ENCODE results near the gene ADAMTS15. TPM values are rescaled to one million over a fixed set of nuclear protein-coding genes. Genes with fewer than 3 reads are reported as not detected.

ADAMTS15 gene
- total RNA-seq, 2 donors from 2014 or later, result 4.0 to 9.9 TPM

GRCh38 chr11:130418756-130419155 lies 29.7 kb upstream of the ADAMTS15 start:
- TF ChIP-seq CTCF (IDR thresholded peaks at IDR 0.05), result no peak
- no peaks in the 10 kb centered on the region for H3K36me3 ChIP-seq
- H3K27me3 ChIP-seq, result no peaks in the 10 kb centered on the region
- no peak overlapping the region for H3K4me3 ChIP-seq
- no peaks in the 10 kb centered on the region for H3K4me1 ChIP-seq
- H3K9ac ChIP-seq (ENCODE audit: low read depth in 2 of 2, low read length in 2 of 2), result no peak overlapping the region
- intact Hi-C loops (cut with DNase I), result no loop called here
- DNase-seq, result no peak
- no peaks in the 10 kb centered on the region for H3K9me3 ChIP-seq
- no peak overlapping the region for H3K27ac ChIP-seq

- H3K9ac ChIP-seq (ENCODE audit: low read depth in 2 of 2, low read length in 2 of 2), result no peak overlapping the region
- H3K4me1 ChIP-seq, result no peaks in the 10 kb centered on the region
- H3K36me3 ChIP-seq, result no peaks in the 10 kb centered on the region
- H3K4me3 ChIP-seq, result no peak overlapping the region
- no peaks in the 10 kb centered on the region for H3K27me3 ChIP-seq
- H3K9me3 ChIP-seq, result no peaks in the 10 kb centered on the region
- TF ChIP-seq CTCF (IDR thresholded peaks at IDR 0.05), result no peak
- intact Hi-C loops (cut with DNase I), result no loop called here
- no peak for DNase-seq
- no peak overlapping the region for H3K27ac ChIP-seq
Observed at GRCh38 chr11:130420478-130421198, 27.8 kb upstream of the ADAMTS15 start.

GRCh38 chr11:130421199-130421585 lies 27.3 kb upstream of the ADAMTS15 start:
- TF ChIP-seq CTCF (IDR thresholded peaks at IDR 0.05), result no peak
- no peak for DNase-seq
- Histone ChIP-seq H3K9ac (ENCODE audit: low read depth in 2 of 2, low read length in 2 of 2) (no peak overlapping the region), H3K4me1 (no peaks in the 10 kb centered on the region), H3K36me3 (no peaks in the 10 kb centered on the region), H3K27me3 (peaks cover 4% of the 10 kb centered on the region), H3K4me3 (no peak overlapping the region), H3K27ac (no peak overlapping the region), H3K9me3 (no peaks in the 10 kb centered on the region)
- intact Hi-C loops (cut with DNase I), result no loop called here

GRCh38 chr11:130421697-130422096 lies 26.7 kb upstream of the ADAMTS15 start:
- intact Hi-C loops (cut with DNase I), result no loop called here
- no peaks in the 10 kb centered on the region for H3K9me3 ChIP-seq
- DNase-seq, result no peak
- H3K36me3 ChIP-seq, result no peaks in the 10 kb centered on the region
- peaks cover 9% of the 10 kb centered on the region for H3K27me3 ChIP-seq
- H3K9ac ChIP-seq (ENCODE audit: low read depth in 2 of 2, low read length in 2 of 2), result no peak overlapping the region
- no peaks in the 10 kb centered on the region for H3K4me1 ChIP-seq
- no peak overlapping the region for H3K27ac ChIP-seq
- no peak for TF ChIP-seq CTCF (IDR thresholded peaks at IDR 0.05)
- H3K4me3 ChIP-seq, result no peak overlapping the region

DNA sequence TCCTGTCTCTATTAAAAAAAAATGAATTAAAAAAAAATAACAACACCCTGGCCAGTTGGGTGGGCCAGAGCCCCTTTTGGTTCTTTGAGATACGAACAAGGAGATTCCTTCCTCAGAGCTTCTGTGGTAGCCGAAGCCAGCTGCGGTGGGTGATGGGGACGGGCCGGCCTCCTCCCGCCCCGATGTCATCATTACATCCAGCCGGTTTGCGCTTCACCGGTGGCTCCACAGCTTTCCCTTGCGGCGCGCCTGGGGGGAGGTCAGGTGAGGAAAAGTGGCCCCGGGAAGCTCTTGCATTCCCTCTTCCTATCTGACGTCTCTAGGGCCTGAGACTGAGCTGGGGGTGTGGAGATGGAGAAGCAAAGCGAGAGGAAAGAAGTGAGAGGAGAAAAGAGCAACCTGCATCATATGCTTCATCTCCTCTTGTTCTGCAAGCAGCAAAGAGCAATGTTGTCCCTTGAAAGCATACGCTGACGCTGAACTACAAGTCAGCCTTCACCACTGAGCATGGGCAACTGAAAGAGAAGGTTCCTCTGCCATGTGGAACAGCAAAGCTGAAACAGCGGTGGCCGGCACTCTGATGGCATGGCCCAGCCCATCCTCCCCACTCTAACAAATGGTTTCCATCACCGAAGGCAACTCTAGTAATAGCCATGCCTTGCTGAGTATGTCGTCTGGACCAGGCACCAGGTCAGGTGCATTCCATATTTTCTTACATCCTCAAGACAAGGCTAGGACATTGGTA lies 26.0 kb upstream of the ADAMTS15 start:
- no peak overlapping the region for H3K27ac ChIP-seq
- no peak for TF ChIP-seq CTCF (IDR thresholded peaks at IDR 0.05)
- H3K27me3 ChIP-seq, result peaks cover 16% of the 10 kb centered on the region
- no peaks in the 10 kb centered on the region for H3K36me3 ChIP-seq
- no peak overlapping the region for H3K4me3 ChIP-seq
- DNase-seq, result no peak
- no peaks in the 10 kb centered on the region for H3K9me3 ChIP-seq
- intact Hi-C loops (cut with DNase I), result no loop called here
- no peak overlapping the region for H3K9ac ChIP-seq (ENCODE audit: low read depth in 2 of 2, low read length in 2 of 2)
- H3K4me1 ChIP-seq, result no peaks in the 10 kb centered on the region

Data from colonic mucosa (tissue), 4 donors.